Brain microvascular endothelial cell (primary cell): ENCODE results near the gene BTNL2.

ENCODE experiments used
- DNase-seq: peaks from one replicate; pipeline ENCODE4 v3.0.0-alpha.2; 2020
- H3K27ac ChIP-seq: fragments of 250-450 bp; sonication (Bioruptor Pico); 2 replicates; pipeline ENCODE4 v1.5.1; 2020; ENCODE audit warnings: mild to moderate bottlenecking, moderate library complexity
- H3K27me3 ChIP-seq: fragments of 250-450 bp; sonication (Bioruptor Pico); replicated peaks from 2 replicates; pipeline ENCODE4 v1.5.1; 2020; ENCODE audit warnings: mild to moderate bottlenecking
- H3K36me3 ChIP-seq: fragments of 250-450 bp; sonication (Bioruptor Pico); replicated peaks from 2 replicates; pipeline ENCODE4 v1.5.1; 2020; ENCODE audit warnings: mild to moderate bottlenecking
- H3K4me3 ChIP-seq: 2 replicates; pipeline ENCODE4 v1.5.1; 2011; ENCODE audit warnings: low read depth, mild to moderate bottlenecking, control low read depth, low read length, moderate library complexity
- CTCF ChIP-seq: IDR thresholded peaks from 2 replicates; pipeline ENCODE4 v1.5.1; 2011; ENCODE audit warnings: low read depth, mild to moderate bottlenecking, moderate library complexity, low read length, control low read depth, inconsistent platforms; ENCODE audit errors: missing control alignments
- in situ Hi-C: cut with HindIII; loops from 2 replicates; pipeline ENCODE4 v1.10.0; 2017; ENCODE audit warnings: low sequenced_read_pairs, low pct_ligation_motif_present

The BTNL2 gene

GRCh38 chr6:32391505-32391904 lies 15.5 kb downstream of the BTNL2 start:
- H3K4me3 ChIP-seq: no peak overlapping the region

GRCh38 chr6:32387589-32388340 lies 19.2 kb downstream of the BTNL2 start:
- Histone ChIP-seq H3K36me3 (no peaks in the 10 kb centered on the region), H3K4me3 (no peak overlapping the region), H3K27ac (no peak overlapping the region), H3K27me3 (peaks cover 2% of the 10 kb centered on the region)
- DNase-seq: no peak
- in situ Hi-C loops: no loop called here
- TF ChIP-seq CTCF: no peak

More at GRCh38 chr6:32391505-32391904, 15.5 kb downstream of the BTNL2 start:
- in situ Hi-C loops: no loop called here
- H3K27ac ChIP-seq: no peak overlapping the region
- no peak for DNase-seq
- TF ChIP-seq CTCF: no peak
- peaks cover 2% of the 10 kb centered on the region for H3K27me3 ChIP-seq
- no peaks in the 10 kb centered on the region for H3K36me3 ChIP-seq

- H3K27ac ChIP-seq: no peak overlapping the region
- in situ Hi-C loops: no loop called here
- peaks cover 2% of the 10 kb centered on the region for H3K27me3 ChIP-seq
- H3K36me3 ChIP-seq: no peaks in the 10 kb centered on the region
- no peak for TF ChIP-seq CTCF
- no peak overlapping the region for H3K4me3 ChIP-seq
- no peak for DNase-seq
Observed at GRCh38 chr6:32386040-32386439, 20.9 kb downstream of the BTNL2 start.

GRCh38 chr6:32382757-32383420 lies 24.1 kb downstream of the BTNL2 start:
- TF ChIP-seq CTCF: no peak
- no peak for DNase-seq
- H3K27ac ChIP-seq: no peak overlapping the region
- no peak overlapping the region for H3K4me3 ChIP-seq
- peaks cover 2% of the 10 kb centered on the region for H3K27me3 ChIP-seq
- in situ Hi-C loops: no loop called here
- H3K36me3 ChIP-seq: no peaks in the 10 kb centered on the region

- H3K27ac ChIP-seq: no peak overlapping the region
- in situ Hi-C loops: no loop called here
- TF ChIP-seq CTCF: no peak
- DNase-seq: no peak
- no peaks in the 10 kb centered on the region for H3K36me3 ChIP-seq
- H3K4me3 ChIP-seq: no peak overlapping the region
- H3K27me3 ChIP-seq: no peaks in the 10 kb centered on the region
Observed at GRCh38 chr6:32379545-32379944, 27.4 kb downstream of the BTNL2 start.
